Measurements from ENCODE around the gene HOMER3.

The HOMER3 gene

GRCh38 chr19:18910010-18910409 lies 31.0 kb downstream of the HOMER3 start:
- CTCF ChIA-PET = interaction anchor here (1.5 kb wide), 1 partner anchor 14 kb away, joined by 5 read pairs; the partner anchor contains the start of gene CERS1
- POLR2A ChIA-PET = no interaction called here

GRCh38 chr19:18908917-18909619 lies 31.9 kb downstream of the HOMER3 start:
- Histone ChIP-seq H3K4me1 (ENCODE audit: control extremely low read depth in 1 of 4, control insufficient read depth in 4 of 4, insufficient read depth in 4 of 4, low read length in 3 of 4) (no peaks in the 10 kb centered on the region), H3K27ac (ENCODE audit: insufficient read depth in 1 of 2, low read depth in 1 of 2, low read length in 2 of 2, poor library complexity in 1 of 2, severe bottlenecking in 2 of 2) (no peak overlapping the region), H3K4me3 (ENCODE audit: control insufficient read depth in 1 of 7, extremely low read depth in 1 of 7, insufficient read depth in 4 of 7, low read depth in 2 of 7, low read length in 6 of 7) (no peak overlapping the region), H3K36me3 (ENCODE audit: control insufficient read depth in 4 of 4, insufficient read depth in 4 of 4, low read length in 3 of 4) (peaks cover 2 to 78% (median 58%) of the 10 kb centered on the region in 4 experiments), H3K27me3 (replicated peaks in 2 of 5; ENCODE audit: control insufficient read depth in 4 of 5, insufficient read depth in 5 of 5, low read length in 4 of 5) (no peaks in the 10 kb centered on the region), H3K9me3 (ENCODE audit: control extremely low read depth in 1 of 5, control insufficient read depth in 4 of 5, insufficient read depth in 2 of 5, low read depth in 1 of 5, low read length in 4 of 5) (no peaks in the 10 kb centered on the region)
- ChIA-PET POLR2A (no interaction called here), CTCF (interaction anchor here (1.5 to 2.0 kb wide), 2 partner anchors 13 to 78 kb away, joined by 4 to 6 read pairs; partner anchors contain the start of gene CERS1)
- DNase-seq = no peak
- 95% methylated on average over 13 of the region's 17 CpGs for WGBS (ENCODE audit: insufficient coverage)

More at GRCh38 chr19:18910010-18910409, 31.0 kb downstream of the HOMER3 start:
- Histone ChIP-seq H3K4me1 (ENCODE audit: control extremely low read depth in 1 of 4, control insufficient read depth in 4 of 4, insufficient read depth in 4 of 4, low read length in 3 of 4) (no peaks in the 10 kb centered on the region), H3K27ac (ENCODE audit: insufficient read depth in 1 of 2, low read depth in 1 of 2, low read length in 2 of 2, poor library complexity in 1 of 2, severe bottlenecking in 2 of 2) (no peak overlapping the region), H3K36me3 (ENCODE audit: control insufficient read depth in 4 of 4, insufficient read depth in 4 of 4, low read length in 3 of 4) (peaks cover 2 to 76% (median 53%) of the 10 kb centered on the region in 4 experiments), H3K27me3 (replicated peaks in 2 of 5; ENCODE audit: control insufficient read depth in 4 of 5, insufficient read depth in 5 of 5, low read length in 4 of 5) (no peaks in the 10 kb centered on the region), H3K4me3 (ENCODE audit: control insufficient read depth in 1 of 7, extremely low read depth in 1 of 7, insufficient read depth in 4 of 7, low read depth in 2 of 7, low read length in 6 of 7) (no peak overlapping the region), H3K9me3 (ENCODE audit: control extremely low read depth in 1 of 5, control insufficient read depth in 4 of 5, insufficient read depth in 2 of 5, low read depth in 1 of 5, low read length in 4 of 5) (no peaks in the 10 kb centered on the region)
- DNase-seq = no peak
- 96% methylated on average over 9 of the region's 10 CpGs for WGBS (ENCODE audit: insufficient coverage)

GRCh38 chr19:18906605-18907519 lies 34.2 kb downstream of the HOMER3 start:
- Histone ChIP-seq H3K36me3 (ENCODE audit: control insufficient read depth in 4 of 4, insufficient read depth in 4 of 4, low read length in 3 of 4) (peaks cover 2 to 75% (median 57%) of the 10 kb centered on the region in 4 experiments), H3K9me3 (ENCODE audit: control extremely low read depth in 1 of 5, control insufficient read depth in 4 of 5, insufficient read depth in 2 of 5, low read depth in 1 of 5, low read length in 4 of 5) (no peaks in the 10 kb centered on the region), H3K4me1 (ENCODE audit: control extremely low read depth in 1 of 4, control insufficient read depth in 4 of 4, insufficient read depth in 4 of 4, low read length in 3 of 4) (no peaks in the 10 kb centered on the region), H3K4me3 (ENCODE audit: control insufficient read depth in 1 of 7, extremely low read depth in 1 of 7, insufficient read depth in 4 of 7, low read depth in 2 of 7, low read length in 6 of 7) (no peak overlapping the region), H3K27me3 (replicated peaks in 2 of 5; ENCODE audit: control insufficient read depth in 4 of 5, insufficient read depth in 5 of 5, low read length in 4 of 5) (no peaks in the 10 kb centered on the region), H3K27ac (ENCODE audit: insufficient read depth in 1 of 2, low read depth in 1 of 2, low read length in 2 of 2, poor library complexity in 1 of 2, severe bottlenecking in 2 of 2) (no peak overlapping the region)
- CTCF ChIA-PET = interaction anchor here (2.0 kb wide), 1 partner anchor 11 kb away, joined by 6 read pairs; the partner anchor contains the start of gene CERS1
- DNase-seq = no peak
- 97% methylated on average over 31 of the region's 36 CpGs for WGBS (ENCODE audit: insufficient coverage)
- POLR2A ChIA-PET = no interaction called here

GRCh38 chr19:18905513-18906236 lies 35.3 kb downstream of the HOMER3 start:
- Histone ChIP-seq H3K27me3 (replicated peaks in 2 of 5; ENCODE audit: control insufficient read depth in 4 of 5, insufficient read depth in 5 of 5, low read length in 4 of 5) (no peaks in the 10 kb centered on the region), H3K27ac (ENCODE audit: insufficient read depth in 1 of 2, low read depth in 1 of 2, low read length in 2 of 2, poor library complexity in 1 of 2, severe bottlenecking in 2 of 2) (no peak overlapping the region), H3K36me3 (ENCODE audit: control insufficient read depth in 4 of 4, insufficient read depth in 4 of 4, low read length in 3 of 4) (peaks cover 2 to 78% (median 61%) of the 10 kb centered on the region in 4 experiments), H3K4me1 (ENCODE audit: control extremely low read depth in 1 of 4, control insufficient read depth in 4 of 4, insufficient read depth in 4 of 4, low read length in 3 of 4) (no peaks in the 10 kb centered on the region), H3K4me3 (ENCODE audit: control insufficient read depth in 1 of 7, extremely low read depth in 1 of 7, insufficient read depth in 4 of 7, low read depth in 2 of 7, low read length in 6 of 7) (no peak overlapping the region), H3K9me3 (ENCODE audit: control extremely low read depth in 1 of 5, control insufficient read depth in 4 of 5, insufficient read depth in 2 of 5, low read depth in 1 of 5, low read length in 4 of 5) (no peaks in the 10 kb centered on the region)
- no peak for DNase-seq
- 95% methylated on average over 16 of the region's 26 CpGs for WGBS (ENCODE audit: insufficient coverage)
- ChIA-PET POLR2A (no interaction called here), CTCF (no interaction called here)

- ChIA-PET POLR2A (no interaction called here), CTCF (interaction anchor here (1.0 kb wide), 1 partner anchor 9 kb away, joined by 4 read pairs; no protein-coding TSS in a partner anchor)
- Histone ChIP-seq H3K36me3 (ENCODE audit: control insufficient read depth in 4 of 4, insufficient read depth in 4 of 4, low read length in 3 of 4) (peaks cover 4 to 77% (median 60%) of the 10 kb centered on the region in 4 experiments), H3K9me3 (ENCODE audit: control extremely low read depth in 1 of 5, control insufficient read depth in 4 of 5, insufficient read depth in 2 of 5, low read depth in 1 of 5, low read length in 4 of 5) (no peaks in the 10 kb centered on the region), H3K27ac (ENCODE audit: insufficient read depth in 1 of 2, low read depth in 1 of 2, low read length in 2 of 2, poor library complexity in 1 of 2, severe bottlenecking in 2 of 2) (no peak overlapping the region), H3K4me1 (ENCODE audit: control extremely low read depth in 1 of 4, control insufficient read depth in 4 of 4, insufficient read depth in 4 of 4, low read length in 3 of 4) (no peaks in the 10 kb centered on the region), H3K27me3 (replicated peaks in 2 of 5; ENCODE audit: control insufficient read depth in 4 of 5, insufficient read depth in 5 of 5, low read length in 4 of 5) (no peaks in the 10 kb centered on the region), H3K4me3 (ENCODE audit: control insufficient read depth in 1 of 7, extremely low read depth in 1 of 7, insufficient read depth in 4 of 7, low read depth in 2 of 7, low read length in 6 of 7) (no peak overlapping the region)
- WGBS (ENCODE audit: insufficient coverage) = 100% methylated on average over 8 of the region's 8 CpGs
- DNase-seq = no peak
These were observed 36.0 kb downstream of the HOMER3 start for GRCh38 chr19:18905058-18905456.

- DNase-seq = no peak
- H3K27me3 ChIP-seq (replicated peaks in 2 of 5; ENCODE audit: control insufficient read depth in 4 of 5, insufficient read depth in 5 of 5, low read length in 4 of 5) = no peaks in the 10 kb centered on the region
- no peaks in the 10 kb centered on the region for H3K4me1 ChIP-seq (ENCODE audit: control extremely low read depth in 1 of 4, control insufficient read depth in 4 of 4, insufficient read depth in 4 of 4, low read length in 3 of 4)
- ChIA-PET CTCF (interaction anchor here (1.0 to 1.2 kb wide), 2 partner anchors 10 to 15 kb away, joined by 4 read pairs; no protein-coding TSS in a partner anchor), POLR2A (no interaction called here)
- 96% methylated on average over 20 of the region's 25 CpGs for WGBS (ENCODE audit: insufficient coverage)
- H3K4me3 ChIP-seq (ENCODE audit: control insufficient read depth in 1 of 7, extremely low read depth in 1 of 7, insufficient read depth in 4 of 7, low read depth in 2 of 7, low read length in 6 of 7) = no peak overlapping the region
- H3K9me3 ChIP-seq (ENCODE audit: control extremely low read depth in 1 of 5, control insufficient read depth in 4 of 5, insufficient read depth in 2 of 5, low read depth in 1 of 5, low read length in 4 of 5) = no peaks in the 10 kb centered on the region
- no peak overlapping the region for H3K27ac ChIP-seq (ENCODE audit: insufficient read depth in 1 of 2, low read depth in 1 of 2, low read length in 2 of 2, poor library complexity in 1 of 2, severe bottlenecking in 2 of 2)
- H3K36me3 ChIP-seq (ENCODE audit: control insufficient read depth in 4 of 4, insufficient read depth in 4 of 4, low read length in 3 of 4) = peaks cover 2 to 77% (median 62%) of the 10 kb centered on the region in 4 experiments
These were observed 36.5 kb downstream of the HOMER3 start for GRCh38 chr19:18904334-18905057.

All from common myeloid progenitor, CD34-positive (primary cell).